ENCODE measurements around the gene NCOA7.
"Not testable (repeated sequence)": the region's sequence is repeated elsewhere in the genome, so short reads cannot be mapped to it uniquely, and the experiment has no call there.

NCOA7 gene

DNA sequence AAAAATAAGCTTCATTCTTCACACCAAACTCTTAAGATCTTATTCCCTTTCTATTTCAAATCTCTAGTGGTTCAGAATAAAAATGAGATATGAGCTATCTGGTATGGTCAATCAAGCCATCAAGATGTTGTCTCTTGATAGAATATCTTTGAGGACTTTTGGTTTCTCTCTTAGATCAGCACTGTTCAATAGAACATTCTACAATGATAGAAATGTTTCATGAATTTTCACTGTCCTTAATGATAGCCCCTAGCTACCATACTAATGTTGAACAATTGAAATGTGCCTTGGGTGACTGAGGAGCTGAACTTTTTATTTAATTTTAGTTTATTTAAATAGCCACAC, 141.7 kb downstream of the NCOA7 start:
- H3K36me3 Mint-ChIP-seq: peaks cover 33% of the 10 kb centered on the region
- no peak for DNase-seq
- CTCF ChIA-PET: interaction anchor here (0.9 to 1.1 kb wide), 4 partner anchors 21 to 142 kb away, joined by 3 to 5 read pairs (median 3); partner anchors contain the start of genes HINT3 and NCOA7
- H3K9me3 Mint-ChIP-seq: no peaks in the 10 kb centered on the region
- peaks cover 10% of the 10 kb centered on the region for H3K4me1 Mint-ChIP-seq
- H3K27ac Mint-ChIP-seq: no peak overlapping the region
- no peaks in the 10 kb centered on the region for H3K27me3 Mint-ChIP-seq
- no peak overlapping the region for H3K4me3 Mint-ChIP-seq

DNA sequence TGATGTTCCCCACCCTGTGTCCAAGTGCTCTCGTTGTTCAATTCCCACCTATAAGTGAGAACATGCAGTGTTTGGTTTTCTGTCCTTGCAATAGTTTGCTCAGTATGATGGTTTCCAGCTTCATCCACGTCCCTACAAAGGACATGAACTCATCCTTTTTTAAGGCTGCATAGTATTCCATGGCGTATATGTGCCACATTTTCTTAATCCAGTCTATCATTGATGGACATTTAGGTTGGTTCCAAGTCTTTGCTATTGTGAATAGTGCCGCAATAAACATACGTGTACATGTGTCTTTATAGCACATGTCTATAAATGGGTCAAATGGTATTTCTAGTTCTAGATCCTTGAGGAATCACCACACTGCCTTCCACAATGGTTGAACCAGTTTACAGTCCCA, 144.8 kb downstream of the NCOA7 start:
- CTCF ChIA-PET: interaction anchor here (1.9 kb wide), 1 partner anchor 20 kb away, joined by 6 read pairs; the partner anchor contains the start of gene HINT3
- not testable (repeated sequence) for H3K4me3 Mint-ChIP-seq, DNase-seq, H3K9me3 Mint-ChIP-seq, H3K27me3 Mint-ChIP-seq, H3K27ac Mint-ChIP-seq
- Mint-ChIP-seq H3K36me3 (peaks cover 17% of the 10 kb centered on the region), H3K4me1 (peaks cover 10% of the 10 kb centered on the region)

DNA sequence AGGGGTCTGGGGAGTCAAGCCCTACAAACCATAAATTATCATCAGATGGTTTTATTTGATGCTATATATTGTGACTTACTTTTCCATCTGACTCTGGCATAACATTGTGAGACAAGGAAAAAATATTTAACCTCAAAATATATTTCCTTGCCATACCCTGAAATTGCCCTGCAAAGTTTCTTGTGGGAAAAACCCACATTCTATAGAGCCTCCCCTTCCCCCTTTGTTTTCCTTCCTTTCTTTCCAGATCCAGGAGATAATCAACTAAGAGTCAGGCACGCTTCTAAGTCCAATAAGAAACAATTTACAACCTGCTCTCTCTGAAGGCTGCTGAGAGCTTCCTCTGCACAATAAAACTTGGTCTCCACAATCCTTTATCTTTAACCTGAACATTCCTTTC, 148.3 kb downstream of the NCOA7 start:
- Mint-ChIP-seq H3K36me3 (no peaks in the 10 kb centered on the region), H3K27me3 (peaks cover 17% of the 10 kb centered on the region), H3K4me3 (no peak overlapping the region), H3K4me1 (no peaks in the 10 kb centered on the region), H3K27ac (no peak overlapping the region), H3K9me3 (no peaks in the 10 kb centered on the region)
- CTCF ChIA-PET: interaction anchor here (1.8 to 2.2 kb wide), 2 partner anchors 9 to 17 kb away, joined by 4 to 10 read pairs; partner anchors contain the start of gene HINT3
- no peak for DNase-seq

DNA sequence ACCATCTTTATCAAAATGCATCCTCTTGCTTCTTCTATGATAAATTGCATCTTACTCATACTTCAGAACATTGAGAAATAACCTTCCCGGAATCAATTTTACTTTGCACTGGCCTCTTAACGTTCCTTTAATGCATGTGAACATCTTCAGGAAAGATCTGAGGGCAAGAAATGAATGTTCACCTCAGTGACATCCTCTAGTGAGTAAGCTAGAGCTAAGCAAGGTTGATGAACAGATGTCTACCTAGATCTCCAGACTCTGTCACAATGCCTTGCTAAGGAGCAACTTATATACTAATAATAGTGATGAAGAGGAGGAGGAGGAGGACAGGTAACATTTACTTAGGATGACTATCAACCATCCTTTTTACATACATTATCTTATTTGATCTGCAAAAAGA, 149.0 kb downstream of the NCOA7 start:
- H3K27me3 Mint-ChIP-seq: peaks cover 17% of the 10 kb centered on the region
- CTCF ChIA-PET: interaction anchor here (0.6 to 2.2 kb wide), 3 partner anchors 13 to 322 kb away, joined by 4 to 10 read pairs (median 5); partner anchors contain the start of gene HINT3
- no peak for DNase-seq
- H3K27ac Mint-ChIP-seq: no peak overlapping the region
- no peaks in the 10 kb centered on the region for H3K9me3 Mint-ChIP-seq
- no peak overlapping the region for H3K4me3 Mint-ChIP-seq
- no peaks in the 10 kb centered on the region for H3K4me1 Mint-ChIP-seq
- no peaks in the 10 kb centered on the region for H3K36me3 Mint-ChIP-seq

DNA sequence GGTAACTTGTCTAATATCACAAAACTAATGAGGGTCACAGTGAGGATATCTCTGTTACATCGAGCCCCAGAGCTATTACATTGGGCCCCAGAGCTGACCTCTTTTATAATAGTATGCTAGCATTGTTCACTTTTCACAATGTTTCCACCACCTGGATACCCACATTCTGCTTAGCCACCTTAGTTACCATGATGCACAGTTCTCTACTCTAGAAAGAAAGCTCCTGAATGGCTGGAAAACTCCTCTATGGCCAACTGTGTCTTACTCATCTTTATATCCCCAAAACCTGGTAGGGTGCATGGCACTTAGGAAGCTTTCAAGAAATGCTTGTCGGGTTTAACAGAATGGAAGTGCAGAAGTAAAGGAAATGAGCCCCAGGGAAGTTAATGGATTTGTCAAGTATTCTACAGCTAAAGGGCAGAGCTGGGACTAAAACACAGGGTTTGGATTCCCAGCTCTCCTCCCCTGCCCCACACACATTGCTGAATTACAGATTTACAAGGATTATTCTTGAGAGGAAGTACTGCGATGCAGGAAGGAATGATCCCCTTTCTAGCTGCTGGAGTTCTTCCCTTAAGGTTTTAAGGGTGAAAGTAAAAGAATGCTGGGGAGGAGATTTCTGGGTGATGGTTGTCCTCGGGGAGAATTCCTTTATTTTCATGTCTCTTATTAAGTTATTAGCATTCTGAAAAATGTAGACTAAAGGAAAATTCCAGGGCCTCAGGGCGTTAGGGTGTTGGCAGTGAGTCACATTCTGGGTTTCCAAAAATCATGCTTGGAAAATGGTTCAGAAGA, 149.7 kb downstream of the NCOA7 start:
- H3K9me3 Mint-ChIP-seq: no peaks in the 10 kb centered on the region
- CTCF ChIA-PET: interaction anchor here (1.3 to 2.2 kb wide), 3 partner anchors 13 to 34 kb away, joined by 3 to 10 read pairs (median 5); partner anchors contain the start of gene HINT3
- DNase-seq: no peak
- H3K36me3 Mint-ChIP-seq: no peaks in the 10 kb centered on the region
- H3K27ac Mint-ChIP-seq: no peak overlapping the region
- H3K4me3 Mint-ChIP-seq: no peak overlapping the region
- H3K4me1 Mint-ChIP-seq: no peaks in the 10 kb centered on the region
- H3K27me3 Mint-ChIP-seq: peaks cover 17% of the 10 kb centered on the region

DNA sequence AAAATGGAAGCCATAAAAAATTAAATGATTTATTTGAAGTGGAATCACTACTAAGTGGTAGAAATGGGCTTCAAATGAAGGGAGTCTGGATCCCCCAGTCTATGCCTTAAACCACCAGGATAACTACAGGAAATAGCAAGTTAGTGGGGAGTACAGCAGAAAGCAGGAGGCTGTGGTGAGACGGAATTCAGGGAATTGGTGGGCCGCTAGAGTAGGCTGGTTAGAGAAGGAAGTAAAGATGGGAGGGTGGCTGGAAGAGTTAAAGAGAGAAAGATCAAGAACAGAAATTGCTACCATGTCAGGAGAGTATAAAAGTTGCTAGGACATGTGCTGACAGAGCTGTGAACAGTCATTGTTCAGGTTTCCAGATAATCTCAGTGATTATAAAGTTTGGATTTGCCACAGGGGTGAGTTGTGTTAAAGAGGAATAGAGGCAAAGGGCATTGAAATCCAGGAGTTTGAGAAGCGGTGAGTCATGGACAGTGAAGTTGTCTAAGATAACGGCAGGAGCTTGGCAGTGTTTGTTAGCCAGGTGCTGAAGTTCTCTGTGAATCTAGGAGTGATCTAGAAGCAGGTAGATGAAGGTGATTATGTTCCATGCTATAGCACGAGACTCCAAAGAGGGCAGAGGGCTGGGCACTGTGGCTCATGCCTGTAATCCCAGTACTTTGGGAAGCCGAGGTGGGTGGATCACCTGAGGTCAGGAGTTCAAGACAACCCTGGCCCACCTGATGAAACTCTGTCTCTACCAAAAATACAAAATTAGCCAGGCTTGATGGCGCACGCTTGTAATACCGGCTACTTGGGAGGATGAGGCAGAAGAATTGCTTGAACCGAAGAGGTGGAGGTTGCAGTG, 152.1 kb downstream of the NCOA7 start:
- Mint-ChIP-seq H3K36me3 (no peaks in the 10 kb centered on the region), H3K9me3 (no peaks in the 10 kb centered on the region), H3K4me3 (no peak overlapping the region), H3K4me1 (no peaks in the 10 kb centered on the region), H3K27me3 (peaks cover 17% of the 10 kb centered on the region), H3K27ac (no peak overlapping the region)
- CTCF ChIA-PET: interaction anchor here (1.4 to 1.5 kb wide), 2 partner anchors 9 to 13 kb away, joined by 3 to 6 read pairs; partner anchors contain the start of gene HINT3
- no peak for DNase-seq

DNA sequence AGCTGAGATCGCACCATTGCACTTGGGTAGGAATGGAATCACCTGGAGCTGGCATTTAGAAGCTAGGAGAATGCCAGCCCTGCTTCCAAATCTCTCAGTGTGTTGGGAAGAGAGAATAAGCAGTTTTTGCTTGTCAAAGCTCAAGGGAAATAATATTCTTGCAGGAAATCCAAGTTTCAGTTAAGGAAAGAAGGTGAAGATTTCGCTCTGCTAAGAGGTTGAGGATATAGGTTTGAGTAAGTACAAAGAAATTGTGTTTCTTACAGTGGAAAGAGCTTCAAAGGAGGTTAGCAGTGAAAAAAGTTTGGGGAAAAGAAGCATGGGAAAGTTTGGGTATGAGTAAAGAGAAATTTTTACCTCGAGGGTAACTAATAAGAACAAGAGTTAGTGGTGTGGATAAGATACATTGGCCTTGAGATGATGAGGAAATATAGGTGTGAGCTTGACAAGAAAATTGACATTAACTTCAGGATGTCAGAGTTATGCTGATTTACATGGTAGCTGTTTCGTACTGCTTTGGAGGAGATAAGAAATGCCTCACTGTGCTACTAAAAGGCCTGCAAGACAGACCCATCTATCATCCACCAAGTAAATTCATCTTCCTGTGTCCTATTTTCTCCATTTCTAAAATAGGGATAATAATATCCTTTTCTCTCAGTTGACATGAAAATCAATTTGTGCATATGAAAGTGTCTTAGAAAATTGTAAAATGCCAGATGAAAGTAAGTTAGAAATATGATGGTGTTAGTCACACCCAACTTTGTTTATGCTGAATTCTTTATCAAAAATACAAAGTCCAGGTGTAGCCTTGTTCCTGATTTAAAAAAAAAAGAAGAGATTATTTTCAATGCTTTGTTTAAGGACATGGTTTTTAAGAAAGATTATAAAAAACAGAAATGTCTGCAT, 153.0 kb downstream of the NCOA7 start:
- Mint-ChIP-seq H3K27ac (no peak overlapping the region), H3K9me3 (no peaks in the 10 kb centered on the region), H3K27me3 (peaks cover 17% of the 10 kb centered on the region), H3K36me3 (no peaks in the 10 kb centered on the region), H3K4me1 (no peaks in the 10 kb centered on the region), H3K4me3 (no peak overlapping the region)
- CTCF ChIA-PET: interaction anchor here (0.7 to 2.3 kb wide), 5 partner anchors 8 to 37 kb away, joined by 3 to 6 read pairs (median 4); partner anchors contain the start of gene HINT3
- DNase-seq: no peak

GRCh38 chr6:125944434-125944816, 153.7 kb downstream of the NCOA7 start:
- H3K9me3 Mint-ChIP-seq: no peaks in the 10 kb centered on the region
- H3K36me3 Mint-ChIP-seq: no peaks in the 10 kb centered on the region
- no peak overlapping the region for H3K4me3 Mint-ChIP-seq
- no peak for DNase-seq
- H3K27me3 Mint-ChIP-seq: peaks cover 12% of the 10 kb centered on the region
- CTCF ChIA-PET: interaction anchor here (0.7 to 2.3 kb wide), 3 partner anchors 8 to 38 kb away, joined by 3 to 6 read pairs (median 4); partner anchors contain the start of gene HINT3
- no peaks in the 10 kb centered on the region for H3K4me1 Mint-ChIP-seq
- no peak overlapping the region for H3K27ac Mint-ChIP-seq

- CTCF ChIA-PET: interaction anchor here (0.7 to 2.3 kb wide), 3 partner anchors 8 to 38 kb away, joined by 3 to 6 read pairs (median 4); partner anchors contain the start of gene HINT3
- DNase-seq: no peak
- Mint-ChIP-seq H3K27me3 (peaks cover 15% of the 10 kb centered on the region), H3K27ac (no peak overlapping the region), H3K4me3 (no peak overlapping the region), H3K36me3 (no peaks in the 10 kb centered on the region), H3K4me1 (no peaks in the 10 kb centered on the region), H3K9me3 (no peaks in the 10 kb centered on the region)
Measured at GRCh38 chr6:125944896-125945295, 154.1 kb downstream of the NCOA7 start.

GRCh38 chr6:125945378-125946141, 154.8 kb downstream of the NCOA7 start:
- H3K9me3 Mint-ChIP-seq: no peaks in the 10 kb centered on the region
- H3K4me3 Mint-ChIP-seq: no peak overlapping the region
- DNase-seq: no peak
- peaks cover 13% of the 10 kb centered on the region for H3K27me3 Mint-ChIP-seq
- H3K4me1 Mint-ChIP-seq: no peaks in the 10 kb centered on the region
- no peak overlapping the region for H3K27ac Mint-ChIP-seq
- CTCF ChIA-PET: interaction anchor here (2.3 to 2.9 kb wide), 2 partner anchors 11 to 39 kb away, joined by 6 to 15 read pairs; partner anchors contain the start of gene HINT3
- no peaks in the 10 kb centered on the region for H3K36me3 Mint-ChIP-seq

- no peaks in the 10 kb centered on the region for H3K4me1 Mint-ChIP-seq
- H3K27ac Mint-ChIP-seq: no peak overlapping the region
- CTCF ChIA-PET: interaction anchor here (0.9 to 2.9 kb wide), 5 partner anchors 9 to 157 kb away, joined by 3 to 18 read pairs (median 4); partner anchors contain the start of genes HINT3 and NCOA7
Measured at GRCh38 chr6:125947615-125948014, 156.9 kb downstream of the NCOA7 start.

DNA sequence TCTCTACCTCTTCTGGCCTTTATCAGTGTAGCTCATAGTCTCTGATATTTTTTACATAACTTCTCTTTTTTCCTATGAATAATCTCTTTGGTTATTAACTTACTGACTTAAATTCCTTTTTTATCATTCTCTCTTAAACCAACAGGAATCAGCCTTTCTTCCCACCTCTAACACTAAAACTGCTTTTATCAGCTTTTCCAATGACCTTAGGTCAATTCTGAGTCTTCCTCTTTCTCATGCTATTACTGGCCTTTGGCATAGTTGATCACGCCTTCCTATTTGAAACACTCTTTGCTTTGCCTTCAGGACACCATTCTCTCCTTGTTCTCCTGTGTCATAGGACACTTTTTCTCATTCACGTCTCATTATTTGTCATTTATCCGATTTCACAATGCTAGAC, 157.7 kb downstream of the NCOA7 start:
- no peak for DNase-seq
- no peaks in the 10 kb centered on the region for H3K36me3 Mint-ChIP-seq
- H3K27ac Mint-ChIP-seq: no peak overlapping the region
- CTCF ChIA-PET: interaction anchor here (0.9 to 2.9 kb wide), 5 partner anchors 8 to 158 kb away, joined by 3 to 18 read pairs (median 4); partner anchors contain the start of genes HINT3 and NCOA7
- no peaks in the 10 kb centered on the region for H3K9me3 Mint-ChIP-seq
- H3K4me1 Mint-ChIP-seq: no peaks in the 10 kb centered on the region
- peaks cover 17% of the 10 kb centered on the region for H3K27me3 Mint-ChIP-seq
- H3K4me3 Mint-ChIP-seq: no peak overlapping the region

More at GRCh38 chr6:125947615-125948014, 156.9 kb downstream of the NCOA7 start:
- H3K36me3 Mint-ChIP-seq: no peaks in the 10 kb centered on the region
- H3K27me3 Mint-ChIP-seq: peaks cover 14% of the 10 kb centered on the region
- H3K9me3 Mint-ChIP-seq: no peaks in the 10 kb centered on the region
- DNase-seq: no peak
- no peak overlapping the region for H3K4me3 Mint-ChIP-seq
